Mucosa of descending colon (tissue), 3 donors: ENCODE results near the gene PHLDB2. TPM values are rescaled to one million over a fixed set of nuclear protein-coding genes. Genes with fewer than 3 reads are reported as not detected.
"Not testable (repeated sequence)": the region's sequence is repeated elsewhere in the genome, so short reads cannot be mapped to it uniquely, and the experiment has no call there.

Experiments
- ATAC-seq: fragments of 200-7000 bp; cut with Tn5 transposase; one replicate; pipeline ENCODE4 v1.9.1; 2020; ENCODE audit warnings: mild to moderate bottlenecking, moderate library complexity
- DNase-seq, 3 donors: peaks; one replicate each; pipeline ENCODE4 v3.0.0-alpha.2; 2020
- H3K36me3 ChIP-seq: fragments of 200-600 bp; one replicate; pipeline ENCODE4 v1.8.0; 2021; ENCODE audit warnings: low read depth, mild to moderate bottlenecking
- H3K4me1 ChIP-seq: fragments of 200-600 bp; one replicate; pipeline ENCODE4 v1.8.0; 2021; ENCODE audit warnings: low read depth, mild to moderate bottlenecking
- H3K4me3 ChIP-seq: fragments of 200-600 bp; one replicate; pipeline ENCODE4 v1.8.0; 2021; ENCODE audit warnings: mild to moderate bottlenecking
- H3K9me3 ChIP-seq: fragments of 200-600 bp; one replicate; pipeline ENCODE4 v1.8.0; 2021; ENCODE audit warnings: mild to moderate bottlenecking
- CTCF ChIP-seq: fragments of 200-600 bp; IDR thresholded peaks from one replicate; pipeline ENCODE4 v1.8.0; 2022; ENCODE audit warnings: antibody characterized with exemption, mild to moderate bottlenecking
- intact Hi-C, 2 donors: fragments of 100-400 bp; cut with DNase I in 1 of 2; cut with micrococcal nuclease in 1 of 2; formaldehyde crosslinking; loops; one replicate each; pipeline versions ENCODE4 v1.11.0 to v1.11.1; 2022; cut with DNase I, micrococcal nuclease
- total RNA-seq, 3 donors: library from RNA; stranded (reverse); fragmentation: NEBNext Ultra II Directional in 2 of 3; extraction: Animal tissue kit (Norgen Biotek cat#: 25700) in 2 of 3; gene quantifications; one replicate each; pipeline versions ENCODE4 v1.2.1 to v1.2.4, GENCODE V29; 2021 to 2023
- donor health status: DM: no; HTN: no; CAD: no; lungs with moderate emphysema.
- donor health status: DM: no; HTN: no; CAD: no.
- donor health status: DM: no; HTN: yes; CAD: no.

PHLDB2 gene
- total RNA-seq, 3 donors from 2014 or later, result 9.4 to 90.2 (median 17.7) TPM

GRCh38 chr3:111813979-111814378 is 45.1 kb upstream of the PHLDB2 start:
- ATAC-seq (no peak), DNase-seq (no peak)
- Histone ChIP-seq H3K9me3 (peaks cover 3% of the 10 kb centered on the region), H3K36me3 (no peaks in the 10 kb centered on the region), H3K4me3 (no peak overlapping the region), H3K4me1 (no peaks in the 10 kb centered on the region)
- TF ChIP-seq CTCF, result no peak
- intact Hi-C loops, result no loop called here

- DNase-seq, H3K36me3 ChIP-seq, H3K4me1 ChIP-seq, ATAC-seq, H3K4me3 ChIP-seq, H3K9me3 ChIP-seq, intact Hi-C loops: not testable (repeated sequence)
Measured at GRCh38 chr3:111816771-111817170, 42.3 kb upstream of the PHLDB2 start.

- Histone ChIP-seq H3K9me3 (peaks cover 6% of the 10 kb centered on the region), H3K4me3 (no peak overlapping the region), H3K4me1 (no peaks in the 10 kb centered on the region), H3K36me3 (no peaks in the 10 kb centered on the region)
- TF ChIP-seq CTCF, result no peak
- ATAC-seq (no peak), DNase-seq (no peak)
- intact Hi-C loops, result no loop called here
Measured at GRCh38 chr3:111819927-111820326, 39.1 kb upstream of the PHLDB2 start.

- Histone ChIP-seq H3K36me3 (no peaks in the 10 kb centered on the region), H3K4me3 (no peak overlapping the region)
Measured at GRCh38 chr3:111820651-111821050, 38.4 kb upstream of the PHLDB2 start.

GRCh38 chr3:111821891-111822290 is 37.2 kb upstream of the PHLDB2 start:
- ATAC-seq, result no peak
- Histone ChIP-seq H3K4me3 (no peak overlapping the region), H3K9me3 (peaks cover 4% of the 10 kb centered on the region), H3K36me3 (no peaks in the 10 kb centered on the region), H3K4me1 (no peaks in the 10 kb centered on the region)
- no peak for DNase-seq
- no peak for TF ChIP-seq CTCF
- intact Hi-C loops, result no loop called here

More at GRCh38 chr3:111820651-111821050, 38.4 kb upstream of the PHLDB2 start:
- Histone ChIP-seq H3K9me3 (peaks cover 4% of the 10 kb centered on the region), H3K4me1 (no peaks in the 10 kb centered on the region)
- DNase-seq (no peak), ATAC-seq (no peak)
- TF ChIP-seq CTCF, result no peak
- intact Hi-C loops, result no loop called here

- peaks cover 4% of the 10 kb centered on the region for H3K9me3 ChIP-seq
- no peak for TF ChIP-seq CTCF
- intact Hi-C loops, result no loop called here
- DNase-seq, result no peak
- ATAC-seq, result no peak
- H3K4me1 ChIP-seq, result no peaks in the 10 kb centered on the region
- no peak overlapping the region for H3K4me3 ChIP-seq
- H3K36me3 ChIP-seq, result no peaks in the 10 kb centered on the region
Measured at GRCh38 chr3:111822804-111823203, 36.3 kb upstream of the PHLDB2 start.
